Trophoblast cell (in vitro differentiated cells and primary cell): ENCODE data around the gene ZIC5.

Source experiments
- DNase-seq, 2 donors: peaks; one replicate each; pipeline ENCODE4 v3.0.0-alpha.2; 2016
- H2AFZ ChIP-seq: 2 replicates; pipeline ENCODE4 v1.6.1; 2013; ENCODE audit warnings: low read length, moderate library complexity, mild to moderate bottlenecking; ENCODE audit not compliant: insufficient read depth, poor library complexity
- H2AK5ac ChIP-seq: 2 replicates; pipeline ENCODE4 v1.6.1; 2013; ENCODE audit warnings: mild to moderate bottlenecking, low read length
- H2BK120ac ChIP-seq: 2 replicates; pipeline ENCODE4 v1.6.1; 2013; ENCODE audit warnings: low read length, mild to moderate bottlenecking, moderate library complexity; ENCODE audit not compliant: insufficient read depth, poor library complexity
- H2BK12ac ChIP-seq: 2 replicates; pipeline ENCODE4 v1.6.1; 2013; ENCODE audit warnings: mild to moderate bottlenecking, low read length, moderate library complexity
- H2BK5ac ChIP-seq: 2 replicates; pipeline ENCODE4 v1.6.1; 2013; ENCODE audit warnings: low read length, low read depth, moderate library complexity, mild to moderate bottlenecking; ENCODE audit not compliant: poor library complexity
- H3K14ac ChIP-seq: 2 replicates; pipeline ENCODE4 v1.6.1; 2013; ENCODE audit warnings: mild to moderate bottlenecking, low read length
- H3K18ac ChIP-seq: 2 replicates; pipeline ENCODE4 v1.6.1; 2013; ENCODE audit warnings: mild to moderate bottlenecking, low read length
- H3K23ac ChIP-seq: 2 replicates; pipeline ENCODE4 v1.6.1; 2013; ENCODE audit warnings: low read length
- H3K27ac ChIP-seq: 2 replicates; pipeline ENCODE4 v1.5.1; 2013; ENCODE audit warnings: low read depth, mild to moderate bottlenecking, inconsistent platforms, low read length, moderate library complexity
- H3K27me3 ChIP-seq: 2 replicates; pipeline ENCODE4 v1.6.1; 2013; ENCODE audit warnings: inconsistent platforms, mild to moderate bottlenecking, low read length, moderate library complexity; ENCODE audit not compliant: insufficient read depth
- H3K36me3 ChIP-seq, 2 experiments: 1 replicate in 1 of 2; 2 replicates in 1 of 2; pipeline ENCODE4 v1.6.1; 2013; ENCODE audit warnings: low read length in 2 of 2, mild to moderate bottlenecking in 2 of 2, moderate library complexity in 1 of 2; ENCODE audit not compliant: insufficient read depth in 2 of 2, control insufficient read depth in 1 of 2
- H3K4ac ChIP-seq: 2 replicates; pipeline ENCODE4 v1.6.1; 2013; ENCODE audit warnings: low read depth, mild to moderate bottlenecking, low read length, moderate library complexity
- H3K4me1 ChIP-seq, 2 experiments: 1 replicate in 1 of 2; 2 replicates in 1 of 2; pipeline ENCODE4 v1.6.1; 2013; ENCODE audit warnings: low read length in 2 of 2, mild to moderate bottlenecking in 2 of 2, moderate library complexity in 1 of 2; ENCODE audit not compliant: insufficient read depth in 2 of 2, control insufficient read depth in 1 of 2
- H3K4me2 ChIP-seq: 2 replicates; pipeline ENCODE4 v1.6.1; 2013; ENCODE audit warnings: inconsistent platforms, mild to moderate bottlenecking, low read length, moderate library complexity
- H3K4me3 ChIP-seq: 2 replicates; pipeline ENCODE4 v1.5.1; 2013; ENCODE audit warnings: mild to moderate bottlenecking, low read depth, low read length, inconsistent platforms
- H3K79me1 ChIP-seq: one replicate; pipeline ENCODE4 v1.6.1; 2013; ENCODE audit warnings: low read length
- H3K79me2 ChIP-seq: 2 replicates; pipeline ENCODE4 v1.6.1; 2013; ENCODE audit warnings: low read length, mild to moderate bottlenecking; ENCODE audit not compliant: control insufficient read depth, insufficient read depth, poor library complexity
- H3K9ac ChIP-seq: 2 replicates; pipeline ENCODE4 v1.6.1; 2013; ENCODE audit warnings: mild to moderate bottlenecking, low read length
- H3K9me3 ChIP-seq: 2 replicates; pipeline ENCODE4 v1.6.1; 2013; ENCODE audit warnings: low read depth, mild to moderate bottlenecking, control low read depth, inconsistent platforms, low read length; ENCODE audit not compliant: insufficient read depth
- H4K12ac ChIP-seq: 2 replicates; pipeline ENCODE4 v1.6.1; 2013; ENCODE audit warnings: low read depth, mild to moderate bottlenecking, low read length, moderate library complexity
- H4K8ac ChIP-seq: 2 replicates; pipeline ENCODE4 v1.6.1; 2013; ENCODE audit warnings: low read depth, mild to moderate bottlenecking, low read length, moderate library complexity
- H4K91ac ChIP-seq: one replicate; pipeline ENCODE4 v1.6.1; 2013; ENCODE audit warnings: low read depth, mild to moderate bottlenecking, low read length, moderate library complexity
- WGBS: extraction: QIAGEN DNeasy Blood & Tissue Kit; methylation state at CpG from one replicate; pipeline ENCODE4 v1.1.7; 2013; ENCODE audit warnings: missing lambda C conversion rate; ENCODE audit not compliant: insufficient read length, insufficient coverage; ENCODE audit errors: extremely low coverage; 5-methylcytosine and 5-hydroxymethylcytosine counted together

The ZIC5 gene

DNA sequence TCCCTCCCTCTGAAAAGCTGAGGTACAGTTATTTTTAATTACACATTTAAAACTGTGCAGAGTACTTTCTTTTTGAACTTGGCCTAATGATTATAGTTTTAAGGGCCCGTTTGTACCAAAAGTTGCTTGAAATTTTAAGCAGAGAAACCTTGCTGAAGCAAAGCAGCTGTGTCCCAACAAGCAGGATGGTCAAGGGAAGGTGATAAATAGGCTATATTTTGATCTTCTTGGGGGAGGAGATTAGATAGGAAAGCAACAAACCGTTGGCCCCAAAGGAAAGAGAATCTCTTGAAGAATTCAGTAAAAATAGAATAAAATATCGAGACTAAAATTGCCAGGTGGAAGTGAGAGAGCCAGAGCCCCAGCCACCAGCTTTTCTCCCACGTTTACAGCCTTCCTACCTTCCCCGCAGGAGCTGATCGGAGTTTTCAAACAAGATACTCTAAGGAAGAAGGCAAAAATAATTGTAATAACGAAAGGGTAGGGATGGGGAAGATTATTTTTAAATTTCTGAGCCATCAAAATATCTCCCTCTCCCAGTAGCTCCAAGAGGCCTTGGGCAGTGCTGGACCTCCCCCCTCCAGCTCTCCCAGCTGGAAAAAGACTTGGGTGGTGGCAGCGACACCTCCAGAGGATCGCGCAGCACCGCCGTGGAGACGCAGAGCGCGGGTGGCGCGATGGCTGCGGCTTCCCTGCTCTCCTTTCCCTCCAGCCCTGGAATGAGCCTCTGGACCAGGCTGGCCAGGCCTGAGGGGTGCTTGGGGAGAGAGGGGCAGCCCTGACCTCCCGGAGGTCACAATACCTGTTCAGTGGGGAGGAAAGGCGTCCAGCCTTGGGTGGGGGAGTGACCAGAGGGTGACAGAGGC is 15.8 kb upstream of the ZIC5 start:
- Histone ChIP-seq H4K91ac (no peak overlapping the region), H2AK5ac (no peak overlapping the region), H3K4ac (no peak overlapping the region), H3K27ac (no peak overlapping the region), H3K18ac (no peak overlapping the region), H3K36me3 (no peaks in the 10 kb centered on the region), H2AFZ (no peak overlapping the region), H2BK12ac (no peak overlapping the region), H3K4me3 (no peak overlapping the region), H3K79me1 (no peaks in the 10 kb centered on the region), H4K12ac (no peak overlapping the region), H3K79me2 (no peaks in the 10 kb centered on the region), H3K4me1 (peaks cover 0 to 4% of the 10 kb centered on the region in 2 experiments), H2BK120ac (no peak overlapping the region), H3K4me2 (no peak overlapping the region), H3K9me3 (peaks cover 11% of the 10 kb centered on the region), H3K9ac (no peak overlapping the region), H3K27me3 (peaks cover 92% of the 10 kb centered on the region), H4K8ac (no peak overlapping the region), H3K14ac (no peak overlapping the region), H3K23ac (no peak overlapping the region), H2BK5ac (no peak overlapping the region)
- no CpG with 5 or more reads among the region's 20 CpGs for WGBS
- no peak for DNase-seq

DNA sequence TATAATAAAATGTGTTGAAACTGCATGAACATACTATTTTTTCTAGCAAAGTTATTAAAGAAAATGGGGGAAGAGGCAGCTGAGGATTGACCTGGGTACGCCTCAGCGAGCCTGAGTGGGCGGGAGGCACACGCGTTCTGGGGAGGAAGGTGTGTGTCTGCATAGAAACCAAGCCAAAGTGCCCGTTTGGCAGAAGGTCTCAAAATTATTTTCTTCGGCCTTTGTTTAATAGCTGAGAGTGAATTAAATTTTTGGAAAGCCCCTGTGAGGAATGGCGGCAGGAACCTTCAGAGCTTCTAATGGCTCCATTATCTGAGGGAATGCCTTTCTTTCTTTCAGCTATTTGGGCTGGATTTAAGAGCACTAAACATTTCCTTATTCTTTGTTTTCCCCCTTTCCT is 15.2 kb upstream of the ZIC5 start:
- Histone ChIP-seq H3K36me3 (no peaks in the 10 kb centered on the region), H3K18ac (no peak overlapping the region), H3K4me2 (no peak overlapping the region), H4K8ac (no peak overlapping the region), H3K79me2 (no peaks in the 10 kb centered on the region), H3K14ac (no peak overlapping the region), H3K27me3 (peaks cover 92% of the 10 kb centered on the region), H3K9me3 (peaks cover 11% of the 10 kb centered on the region), H3K4me3 (no peak overlapping the region), H3K9ac (no peak overlapping the region), H4K12ac (no peak overlapping the region), H2BK12ac (no peak overlapping the region), H3K4ac (no peak overlapping the region), H4K91ac (no peak overlapping the region), H2AFZ (no peak overlapping the region), H3K4me1 (peaks cover 3 to 10% of the 10 kb centered on the region in 2 experiments), H2BK5ac (no peak overlapping the region), H2BK120ac (no peak overlapping the region), H3K23ac (no peak overlapping the region), H3K79me1 (no peaks in the 10 kb centered on the region), H3K27ac (no peak overlapping the region), H2AK5ac (no peak overlapping the region)
- no peak for DNase-seq
- WGBS = no CpG with 5 or more reads among the region's 8 CpGs

DNA sequence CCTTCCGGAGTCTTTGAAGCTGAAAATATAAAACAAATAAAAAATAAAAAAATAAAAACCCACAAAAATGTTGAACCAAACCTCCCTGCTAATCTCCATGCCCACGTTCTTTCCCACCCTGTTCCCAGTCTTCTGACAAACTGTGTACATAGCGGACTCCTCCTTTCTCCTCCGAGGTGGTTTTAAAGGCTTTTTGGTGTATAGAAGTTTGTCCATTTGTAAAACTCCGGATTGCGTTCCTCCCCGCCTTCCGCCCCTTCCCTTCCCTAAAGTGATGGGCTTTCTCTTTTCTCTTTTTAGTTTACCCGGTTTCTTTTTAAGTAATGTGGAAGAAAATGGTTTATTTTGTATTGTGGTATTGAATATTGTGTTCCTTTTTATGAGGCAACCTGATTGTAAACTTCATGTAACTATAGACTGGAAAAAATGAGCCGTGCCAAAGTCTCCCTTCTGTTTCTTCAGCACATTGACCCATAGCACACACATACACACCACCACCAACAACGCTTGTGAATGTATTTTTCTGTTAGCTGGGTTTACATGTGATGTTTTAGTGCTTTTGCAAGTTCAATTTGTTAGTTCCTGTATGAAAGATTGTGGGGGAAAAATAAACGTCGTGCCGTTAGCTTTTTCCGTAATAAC is 14.4 kb upstream of the ZIC5 start:
- peaks cover 7 to 14% of the 10 kb centered on the region in 2 experiments for H3K4me1 ChIP-seq

GRCh38 chr13:99985241-99985874 is 13.8 kb upstream of the ZIC5 start:
- Histone ChIP-seq H3K9me3 (peaks cover 5% of the 10 kb centered on the region), H2BK5ac (no peak overlapping the region), H3K14ac (no peak overlapping the region), H3K27ac (no peak overlapping the region), H3K79me2 (no peaks in the 10 kb centered on the region), H4K91ac (no peak overlapping the region), H4K12ac (no peak overlapping the region), H2BK120ac (no peak overlapping the region), H3K4me2 (no peak overlapping the region), H3K27me3 (peaks cover 85% of the 10 kb centered on the region), H2AFZ (no peak overlapping the region), H3K36me3 (no peaks in the 10 kb centered on the region), H3K23ac (no peak overlapping the region), H3K18ac (no peak overlapping the region), H3K4me1 (peaks cover 7 to 16% of the 10 kb centered on the region in 2 experiments), H3K4ac (no peak overlapping the region), H3K9ac (no peak overlapping the region), H2BK12ac (no peak overlapping the region), H2AK5ac (no peak overlapping the region), H3K79me1 (no peaks in the 10 kb centered on the region), H3K4me3 (no peak overlapping the region), H4K8ac (no peak overlapping the region)
- WGBS = no CpG with 5 or more reads among the region's 55 CpGs
- DNase-seq = no peak

More for the DNA sequence above, 14.4 kb upstream of the ZIC5 start:
- no peak overlapping the region for H2BK120ac ChIP-seq
- no peak overlapping the region for H3K9ac ChIP-seq
- H4K8ac ChIP-seq = no peak overlapping the region
- no peak overlapping the region for H2BK5ac ChIP-seq
- no peaks in the 10 kb centered on the region for H3K79me1 ChIP-seq
- H4K12ac ChIP-seq = no peak overlapping the region
- H3K27me3 ChIP-seq = peaks cover 91% of the 10 kb centered on the region
- H3K9me3 ChIP-seq = peaks cover 11% of the 10 kb centered on the region
- no peak overlapping the region for H3K23ac ChIP-seq
- no peak overlapping the region for H4K91ac ChIP-seq
- WGBS = no CpG with 5 or more reads among the region's 15 CpGs
- no peak overlapping the region for H3K4me2 ChIP-seq
- no peaks in the 10 kb centered on the region for H3K36me3 ChIP-seq
- no peak overlapping the region for H2AFZ ChIP-seq
- DNase-seq = no peak
- no peak overlapping the region for H3K4me3 ChIP-seq
- H3K4ac ChIP-seq = no peak overlapping the region
- no peak overlapping the region for H2AK5ac ChIP-seq
- H3K14ac ChIP-seq = no peak overlapping the region
- H3K18ac ChIP-seq = no peak overlapping the region
- H3K79me2 ChIP-seq = no peaks in the 10 kb centered on the region
- no peak overlapping the region for H2BK12ac ChIP-seq
- H3K27ac ChIP-seq = no peak overlapping the region
